Mesendoderm (in vitro differentiated cells): Measurements from ENCODE around the gene ISX.

Experiments
- DNase-seq: peaks from one replicate; pipeline ENCODE4 v3.0.0; 2013
- H2AK5ac ChIP-seq: 2 replicates; pipeline ENCODE4 v1.6.1; 2013; ENCODE audit warnings: low read length, inconsistent platforms
- H2BK120ac ChIP-seq: 2 replicates; pipeline ENCODE4 v1.6.1; 2013; ENCODE audit warnings: low read depth, mild to moderate bottlenecking, low read length, moderate library complexity, mixed read lengths
- H2BK15ac ChIP-seq: replicated peaks from 2 replicates; pipeline ENCODE4 v1.6.1; 2013; ENCODE audit warnings: low read depth, mild to moderate bottlenecking, moderate library complexity
- H2BK5ac ChIP-seq: 2 replicates; pipeline ENCODE4 v1.6.1; 2013; ENCODE audit warnings: low read length, inconsistent platforms
- H3K18ac ChIP-seq: 2 replicates; pipeline ENCODE4 v1.6.1; 2013; ENCODE audit warnings: mild to moderate bottlenecking, low read length, mixed read lengths
- H3K23ac ChIP-seq: one replicate; pipeline ENCODE4 v1.6.1; 2013; ENCODE audit warnings: low read length
- H3K27ac ChIP-seq: 2 replicates; pipeline ENCODE4 v1.5.1; 2013; ENCODE audit warnings: low read depth, mild to moderate bottlenecking, inconsistent platforms, low read length, moderate library complexity
- H3K27me3 ChIP-seq: 2 replicates; pipeline ENCODE4 v1.6.1; 2013; ENCODE audit warnings: low read length, control low read depth, mild to moderate bottlenecking, inconsistent platforms; ENCODE audit not compliant: insufficient read depth, poor library complexity
- H3K36me3 ChIP-seq: 2 replicates; pipeline ENCODE4 v1.6.1; 2013; ENCODE audit warnings: low read length, inconsistent platforms; ENCODE audit not compliant: control insufficient read depth, insufficient read depth
- H3K4ac ChIP-seq: one replicate; pipeline ENCODE4 v1.6.1; 2013; ENCODE audit warnings: low read depth, mild to moderate bottlenecking, low read length, moderate library complexity
- H3K4me1 ChIP-seq: 2 replicates; pipeline ENCODE4 v1.6.1; 2013; ENCODE audit warnings: low read depth, low read length, inconsistent platforms; ENCODE audit not compliant: control insufficient read depth
- H3K4me2 ChIP-seq: 2 replicates; pipeline ENCODE4 v1.6.1; 2013; ENCODE audit warnings: low read length
- H3K4me3 ChIP-seq: 2 replicates; pipeline ENCODE4 v1.5.1; 2013; ENCODE audit warnings: mild to moderate bottlenecking, low read length
- H3K56ac ChIP-seq: one replicate; pipeline ENCODE4 v1.6.1; 2013; ENCODE audit warnings: low read length
- H3K79me1 ChIP-seq: 2 replicates; pipeline ENCODE4 v1.6.1; 2013; ENCODE audit warnings: low read length, inconsistent platforms
- H3K79me2 ChIP-seq: 2 replicates; pipeline ENCODE4 v1.6.1; 2013; ENCODE audit warnings: mild to moderate bottlenecking, low read length; ENCODE audit not compliant: control insufficient read depth, insufficient read depth
- H3K9ac ChIP-seq: 2 replicates; pipeline ENCODE4 v1.6.1; 2013; ENCODE audit warnings: low read length, inconsistent platforms
- H4K5ac ChIP-seq: one replicate; pipeline ENCODE4 v1.6.1; 2013; ENCODE audit warnings: low read length
- H4K8ac ChIP-seq: one replicate; pipeline ENCODE4 v1.6.1; 2013; ENCODE audit warnings: low read depth, mild to moderate bottlenecking, control low read depth, low read length, moderate library complexity
- WGBS: extraction: QIAGEN DNeasy Blood & Tissue Kit; methylation state at CpG from one replicate; pipeline ENCODE4 v1.1.7; 2013; ENCODE audit warnings: low lambda C conversion rate, missing lambda C conversion rate; ENCODE audit not compliant: insufficient coverage; ENCODE audit errors: extremely low coverage; 5-methylcytosine and 5-hydroxymethylcytosine counted together

Gene ISX

DNA sequence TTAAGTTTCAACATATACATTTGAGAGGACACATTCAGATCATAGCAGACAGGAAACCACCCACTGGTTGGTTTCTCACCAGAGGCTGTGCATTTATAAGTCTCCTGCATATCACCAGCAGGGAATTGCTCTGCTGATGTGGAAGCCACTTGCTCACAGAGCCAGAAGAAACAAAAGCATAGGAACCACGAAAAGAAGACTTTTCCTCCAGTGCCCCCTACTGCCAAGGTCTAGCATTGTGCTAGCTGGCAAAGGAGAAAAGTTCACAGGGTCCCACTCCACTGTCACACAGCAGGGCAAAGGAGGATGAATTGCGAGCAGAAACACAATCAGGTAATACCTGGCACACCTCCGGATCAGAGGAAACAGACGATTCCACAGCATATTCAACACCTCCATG, 28.9 kb upstream of the ISX start:
- Histone ChIP-seq H3K36me3 (no peaks in the 10 kb centered on the region), H3K23ac (no peak overlapping the region), H3K4me1 (no peaks in the 10 kb centered on the region), H2BK15ac (no peak overlapping the region), H4K8ac (no peak overlapping the region), H3K4me3 (no peak overlapping the region), H3K18ac (no peak overlapping the region), H2BK120ac (no peak overlapping the region), H2BK5ac (no peak overlapping the region), H3K27ac (no peak overlapping the region), H3K4ac (no peak overlapping the region), H4K5ac (no peak overlapping the region), H2AK5ac (no peak overlapping the region), H3K56ac (no peak overlapping the region), H3K4me2 (no peak overlapping the region), H3K79me2 (no peaks in the 10 kb centered on the region), H3K79me1 (no peaks in the 10 kb centered on the region), H3K27me3 (no peaks in the 10 kb centered on the region), H3K9ac (no peak overlapping the region)
- DNase-seq: peak; percentile 75
- WGBS: no CpG with 5 or more reads among the region's 4 CpGs

DNA sequence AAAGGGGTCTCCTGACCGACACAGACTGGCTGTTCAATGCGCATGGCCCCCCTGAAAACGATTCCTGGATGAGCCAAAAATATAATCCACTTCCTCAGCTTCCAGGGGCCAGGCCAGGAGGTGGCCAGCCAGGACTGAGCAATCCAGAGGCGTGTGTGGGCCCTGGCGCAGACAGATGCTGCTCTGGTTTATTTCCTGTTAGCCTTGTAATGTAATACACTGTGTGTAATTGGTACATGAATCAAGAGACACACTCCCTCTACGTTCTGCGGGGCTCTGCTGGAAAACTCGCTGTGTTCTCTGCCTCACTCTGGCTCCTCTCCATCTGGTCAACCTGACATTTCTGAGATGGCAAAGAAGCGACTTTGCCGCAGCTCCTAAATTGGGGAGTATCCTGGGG, 26.3 kb upstream of the ISX start:
- Histone ChIP-seq H3K56ac (no peak overlapping the region), H3K4me3 (no peak overlapping the region), H4K8ac (no peak overlapping the region), H3K4ac (no peak overlapping the region), H3K4me2 (no peak overlapping the region), H2BK5ac (no peak overlapping the region), H3K27me3 (no peaks in the 10 kb centered on the region), H3K79me2 (no peaks in the 10 kb centered on the region), H3K79me1 (no peaks in the 10 kb centered on the region), H2BK15ac (no peak overlapping the region), H3K4me1 (no peaks in the 10 kb centered on the region), H3K9ac (no peak overlapping the region), H3K23ac (no peak overlapping the region), H4K5ac (no peak overlapping the region), H3K27ac (no peak overlapping the region), H2BK120ac (no peak overlapping the region), H2AK5ac (no peak overlapping the region), H3K36me3 (no peaks in the 10 kb centered on the region), H3K18ac (no peak overlapping the region)
- no peak for DNase-seq
- no CpG with 5 or more reads among the region's 10 CpGs for WGBS

DNA sequence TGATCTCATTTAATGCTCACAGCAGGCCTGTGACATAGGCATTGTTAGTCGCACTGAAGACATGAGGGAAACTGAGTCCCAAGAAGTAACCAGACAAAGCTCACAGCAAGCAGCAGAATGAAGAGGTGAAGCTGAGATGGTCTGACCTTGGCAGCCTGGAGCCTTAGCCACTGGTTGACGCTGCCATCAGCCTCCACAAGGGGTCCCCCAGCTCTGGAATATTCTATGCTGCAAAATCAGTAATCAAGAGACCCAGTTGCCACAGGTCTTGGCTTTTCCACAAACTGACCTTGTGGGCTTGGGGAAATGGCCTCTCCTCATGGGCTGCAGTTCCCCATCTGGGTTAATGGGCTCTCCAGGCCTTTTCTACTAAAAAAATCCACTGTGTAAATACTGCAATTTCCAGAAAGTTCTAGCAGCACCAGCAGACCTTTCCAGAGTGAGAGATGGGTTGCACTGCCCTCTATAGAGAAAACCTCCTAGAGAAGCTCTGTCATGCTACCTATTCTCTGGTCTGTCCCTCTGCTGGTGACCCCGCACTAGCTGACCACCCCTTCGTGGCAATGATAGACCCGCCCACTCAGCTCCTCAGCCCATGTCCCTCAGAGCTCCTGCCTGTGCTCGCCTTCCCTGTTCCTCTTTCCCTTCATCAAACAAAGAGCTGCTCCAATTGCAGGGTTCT, 22.6 kb upstream of the ISX start:
- no CpG with 5 or more reads among the region's 6 CpGs for WGBS

DNA sequence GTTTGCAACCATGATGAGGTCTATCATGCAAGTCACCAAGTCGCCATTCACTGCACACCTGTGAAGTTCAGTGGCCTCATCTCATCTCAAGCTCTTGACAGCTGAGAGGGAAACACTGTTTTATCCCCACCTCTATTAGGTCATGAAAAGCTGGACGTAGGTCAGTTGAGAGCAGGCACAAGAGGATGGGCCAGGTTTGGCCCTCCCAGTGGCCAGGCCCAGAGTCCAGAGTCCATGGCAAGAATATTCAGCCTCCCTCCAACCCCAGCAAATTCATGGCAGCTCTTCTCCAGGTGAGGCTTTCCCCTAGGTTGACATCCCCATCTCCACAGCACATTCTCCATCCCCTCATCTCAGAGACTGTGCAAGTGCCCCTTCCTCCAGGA, 22.0 kb upstream of the ISX start:
- no peak overlapping the region for H2BK5ac ChIP-seq
- no peaks in the 10 kb centered on the region for H3K36me3 ChIP-seq
- H3K4me3 ChIP-seq: no peak overlapping the region
- no peaks in the 10 kb centered on the region for H3K79me2 ChIP-seq
- H3K23ac ChIP-seq: no peak overlapping the region
- no peak overlapping the region for H2BK15ac ChIP-seq
- H3K4me1 ChIP-seq: no peaks in the 10 kb centered on the region
- no peak for DNase-seq
- no peak overlapping the region for H3K4me2 ChIP-seq
- no peak overlapping the region for H3K4ac ChIP-seq
- H4K8ac ChIP-seq: no peak overlapping the region
- no peak overlapping the region for H2BK120ac ChIP-seq
- H2AK5ac ChIP-seq: no peak overlapping the region
- no peaks in the 10 kb centered on the region for H3K27me3 ChIP-seq
- H3K18ac ChIP-seq: no peak overlapping the region
- H3K9ac ChIP-seq: no peak overlapping the region
- H4K5ac ChIP-seq: no peak overlapping the region
- H3K27ac ChIP-seq: no peak overlapping the region
- no CpG with 5 or more reads among the region's 2 CpGs for WGBS
- no peak overlapping the region for H3K56ac ChIP-seq
- H3K79me1 ChIP-seq: no peaks in the 10 kb centered on the region

More for the DNA sequence above, 22.6 kb upstream of the ISX start:
- H2BK15ac ChIP-seq: no peak overlapping the region
- H3K4ac ChIP-seq: no peak overlapping the region
- no peaks in the 10 kb centered on the region for H3K79me2 ChIP-seq
- no peak overlapping the region for H2BK120ac ChIP-seq
- no peak overlapping the region for H4K5ac ChIP-seq
- no peak overlapping the region for H3K27ac ChIP-seq
- H3K18ac ChIP-seq: no peak overlapping the region
- no peaks in the 10 kb centered on the region for H3K79me1 ChIP-seq
- H2AK5ac ChIP-seq: no peak overlapping the region
- no peak overlapping the region for H4K8ac ChIP-seq
- no peaks in the 10 kb centered on the region for H3K27me3 ChIP-seq
- DNase-seq: peak; percentile 77
- no peaks in the 10 kb centered on the region for H3K36me3 ChIP-seq
- H3K4me1 ChIP-seq: no peaks in the 10 kb centered on the region
- no peak overlapping the region for H3K4me2 ChIP-seq
- no peak overlapping the region for H3K4me3 ChIP-seq
- H3K56ac ChIP-seq: no peak overlapping the region
- no peak overlapping the region for H3K23ac ChIP-seq
- H3K9ac ChIP-seq: no peak overlapping the region
- H2BK5ac ChIP-seq: no peak overlapping the region

DNA sequence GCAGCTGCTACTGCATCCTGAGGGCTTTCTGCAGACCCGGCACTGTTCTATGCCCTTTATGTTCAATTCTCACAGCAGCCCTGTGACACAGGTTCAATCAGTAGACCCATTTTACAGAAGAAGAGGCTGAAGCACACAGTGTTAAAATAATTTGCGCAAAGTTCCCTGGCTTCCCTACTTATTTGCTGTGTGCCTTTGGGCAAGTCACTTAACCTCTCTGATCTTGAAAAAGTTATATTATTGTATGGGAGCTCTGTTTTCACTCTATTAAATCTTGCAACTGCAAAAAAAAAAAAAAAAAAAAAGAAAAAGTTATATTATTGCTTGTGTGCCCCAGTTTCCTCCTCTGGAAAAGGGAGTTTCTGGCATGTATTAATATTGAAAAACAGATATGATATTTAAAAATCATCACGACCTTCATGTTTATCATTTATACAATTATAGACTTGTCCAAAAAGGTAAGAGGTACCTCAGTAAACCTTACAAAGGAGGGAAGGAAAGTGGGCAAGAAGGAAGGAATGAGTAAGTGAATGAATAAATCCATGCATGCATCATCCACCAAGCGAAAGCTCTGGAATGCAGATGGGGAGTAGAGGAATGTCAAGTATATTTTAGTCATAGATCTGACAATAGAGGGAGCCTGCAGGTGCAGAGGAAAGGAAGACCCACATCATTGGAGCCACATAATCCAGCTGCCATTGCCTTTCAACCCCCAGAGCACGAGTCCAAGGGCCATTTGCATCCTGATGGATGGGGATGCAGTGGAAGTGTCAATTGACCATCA, 21.2 kb upstream of the ISX start:
- no peak overlapping the region for H3K4ac ChIP-seq
- no peak overlapping the region for H3K23ac ChIP-seq
- no peak overlapping the region for H3K18ac ChIP-seq
- no peak overlapping the region for H2AK5ac ChIP-seq
- H2BK120ac ChIP-seq: no peak overlapping the region
- H4K8ac ChIP-seq: no peak overlapping the region
- no peaks in the 10 kb centered on the region for H3K36me3 ChIP-seq
- H3K27ac ChIP-seq: no peak overlapping the region
- H3K4me2 ChIP-seq: no peak overlapping the region
- no peaks in the 10 kb centered on the region for H3K79me2 ChIP-seq
- no peak overlapping the region for H3K9ac ChIP-seq
- no peaks in the 10 kb centered on the region for H3K4me1 ChIP-seq
- H3K27me3 ChIP-seq: no peaks in the 10 kb centered on the region
- H4K5ac ChIP-seq: no peak overlapping the region
- peak; percentile 56 for DNase-seq
- H3K79me1 ChIP-seq: no peaks in the 10 kb centered on the region
- no peak overlapping the region for H3K4me3 ChIP-seq
- H2BK5ac ChIP-seq: no peak overlapping the region
- no CpG with 5 or more reads among the region's 5 CpGs for WGBS
- no peak overlapping the region for H3K56ac ChIP-seq
- no peak overlapping the region for H2BK15ac ChIP-seq
